ENCODE measurements around the gene SLC43A2. TPM values are rescaled to one million over a fixed set of nuclear protein-coding genes. Genes with fewer than 3 reads are reported as not detected.

The SLC43A2 gene
- total and polyA plus RNA-seq, 2 donors (not counting 1 experiment from before 2014, with no cell fraction given) = 8.4 to 13.7 TPM

DNA sequence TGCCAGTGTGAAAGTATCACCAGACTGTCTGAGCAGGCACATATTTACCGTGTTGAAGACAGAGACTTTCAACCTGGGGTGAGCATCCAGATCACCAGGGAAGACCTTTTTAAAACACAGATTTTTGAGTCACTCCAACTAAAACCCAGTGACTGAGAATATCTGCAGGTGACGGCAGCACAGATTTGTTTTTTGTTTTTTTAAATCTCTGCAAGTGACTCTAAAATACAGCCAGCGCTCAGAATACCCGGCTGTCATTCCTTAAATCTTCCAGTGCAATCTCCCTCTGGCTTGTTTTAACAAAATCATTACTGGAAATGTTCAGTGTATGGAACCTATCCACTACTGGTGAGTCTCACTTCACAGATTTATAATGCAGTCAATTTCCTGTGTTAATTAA, 92.9 kb downstream of the SLC43A2 start:
- H3K9ac ChIP-seq (ENCODE audit: insufficient read depth, low read length) = no peak overlapping the region
- H4K20me1 ChIP-seq (ENCODE audit: control insufficient read depth, extremely low read depth, insufficient read depth, low read length) = no peaks in the 10 kb centered on the region
- no peak for TF ChIP-seq EZH2 (IDR thresholded peaks at IDR 0.05; ENCODE audit: low read length, missing control alignments)
- H3K9me3 ChIP-seq (ENCODE audit: control insufficient read depth, insufficient read depth, low read depth, low read length) = no peaks in the 10 kb centered on the region
- DNase-seq (ENCODE audit: low read depth in 2 of 2) = no peak
- no peak overlapping the region for H3K4me3 ChIP-seq (replicated peaks in 1 of 4; ENCODE audit: control extremely low read depth in 1 of 4, insufficient read depth in 1 of 4, low read depth in 3 of 4, low read length in 4 of 4)
- H3K4me2 ChIP-seq (ENCODE audit: extremely low read depth, insufficient read depth, low read length) = no peak overlapping the region
- H3K79me2 ChIP-seq (ENCODE audit: control insufficient read depth, insufficient read depth, low read length) = no peaks in the 10 kb centered on the region
- no peaks in the 10 kb centered on the region for H3K27me3 ChIP-seq (ENCODE audit: control insufficient read depth, insufficient read depth, low read length)
- no peak overlapping the region for H2AFZ ChIP-seq (ENCODE audit: low read length)
- H3K27ac ChIP-seq (ENCODE audit: insufficient read depth, low read length) = no peak overlapping the region
- H3K36me3 ChIP-seq (ENCODE audit: control insufficient read depth, insufficient read depth, low read length) = peaks cover 16% of the 10 kb centered on the region
- no peaks in the 10 kb centered on the region for H3K4me1 ChIP-seq (ENCODE audit: control insufficient read depth, extremely low read depth, insufficient read depth, low read length)

DNA sequence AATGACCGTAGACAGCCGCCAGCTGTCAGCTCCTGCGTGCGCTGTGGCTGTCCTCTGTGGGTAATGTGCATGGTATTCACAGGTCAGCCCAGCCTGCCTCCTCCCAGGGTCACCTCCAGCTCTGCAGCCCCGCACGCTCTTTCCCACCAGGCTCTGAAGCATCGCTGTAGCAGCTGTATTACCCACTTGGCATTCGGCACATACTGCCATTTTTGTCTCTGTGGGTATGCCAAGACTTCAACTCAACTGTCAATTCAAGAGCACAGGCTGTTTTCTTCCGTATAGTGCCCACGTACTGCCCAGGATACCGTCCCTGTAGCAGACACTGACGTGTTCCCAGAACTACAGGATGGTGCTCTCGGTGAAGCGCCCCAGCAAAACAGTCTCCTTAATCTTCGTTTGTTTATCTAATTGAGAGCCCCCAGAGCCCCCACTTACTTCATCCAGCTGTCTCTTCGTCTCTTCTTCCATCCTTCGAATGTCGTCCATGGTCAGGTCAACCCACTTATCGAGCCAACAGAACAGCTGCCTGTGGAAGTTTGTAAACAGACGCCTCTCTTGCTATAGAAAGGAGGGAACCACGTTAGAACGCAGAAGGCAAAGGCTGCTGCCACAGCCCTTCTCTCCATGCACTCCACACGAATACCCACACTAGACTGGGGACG, 94.8 kb downstream of the SLC43A2 start:
- H3K36me3 ChIP-seq (ENCODE audit: control insufficient read depth, insufficient read depth, low read length) = peaks cover 13% of the 10 kb centered on the region
- H2AFZ ChIP-seq (ENCODE audit: low read length) = no peak overlapping the region
- TF ChIP-seq, protein P1, sequence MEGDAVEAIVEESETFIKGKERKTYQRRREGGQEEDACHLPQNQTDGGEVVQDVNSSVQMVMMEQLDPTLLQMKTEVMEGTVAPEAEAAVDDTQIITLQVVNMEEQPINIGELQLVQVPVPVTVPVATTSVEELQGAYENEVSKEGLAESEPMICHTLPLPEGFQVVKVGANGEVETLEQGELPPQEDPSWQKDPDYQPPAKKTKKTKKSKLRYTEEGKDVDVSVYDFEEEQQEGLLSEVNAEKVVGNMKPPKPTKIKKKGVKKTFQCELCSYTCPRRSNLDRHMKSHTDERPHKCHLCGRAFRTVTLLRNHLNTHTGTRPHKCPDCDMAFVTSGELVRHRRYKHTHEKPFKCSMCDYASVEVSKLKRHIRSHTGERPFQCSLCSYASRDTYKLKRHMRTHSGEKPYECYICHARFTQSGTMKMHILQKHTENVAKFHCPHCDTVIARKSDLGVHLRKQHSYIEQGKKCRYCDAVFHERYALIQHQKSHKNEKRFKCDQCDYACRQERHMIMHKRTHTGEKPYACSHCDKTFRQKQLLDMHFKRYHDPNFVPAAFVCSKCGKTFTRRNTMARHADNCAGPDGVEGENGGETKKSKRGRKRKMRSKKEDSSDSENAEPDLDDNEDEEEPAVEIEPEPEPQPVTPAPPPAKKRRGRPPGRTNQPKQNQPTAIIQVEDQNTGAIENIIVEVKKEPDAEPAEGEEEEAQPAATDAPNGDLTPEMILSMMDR (conservative IDR thresholded peaks at IDR 0.05 in 1 of 2, IDR thresholded peaks at IDR 0.05 in 1 of 2; ENCODE audit: low read depth in 1 of 2, low read length in 2 of 2) = no peak
- no peak for TF ChIP-seq EZH2 (IDR thresholded peaks at IDR 0.05; ENCODE audit: low read length, missing control alignments)
- no peak overlapping the region for H3K4me2 ChIP-seq (ENCODE audit: extremely low read depth, insufficient read depth, low read length)
- no peak overlapping the region for H3K4me3 ChIP-seq (replicated peaks in 1 of 4; ENCODE audit: control extremely low read depth in 1 of 4, insufficient read depth in 1 of 4, low read depth in 3 of 4, low read length in 4 of 4)
- no peak overlapping the region for H3K9ac ChIP-seq (ENCODE audit: insufficient read depth, low read length)
- no peak for DNase-seq (ENCODE audit: low read depth in 2 of 2)
- no peak overlapping the region for H3K27ac ChIP-seq (ENCODE audit: insufficient read depth, low read length)
- no peaks in the 10 kb centered on the region for H3K79me2 ChIP-seq (ENCODE audit: control insufficient read depth, insufficient read depth, low read length)
- no peaks in the 10 kb centered on the region for H3K9me3 ChIP-seq (ENCODE audit: control insufficient read depth, insufficient read depth, low read depth, low read length)
- no peaks in the 10 kb centered on the region for H3K4me1 ChIP-seq (ENCODE audit: control insufficient read depth, extremely low read depth, insufficient read depth, low read length)
- no peaks in the 10 kb centered on the region for H4K20me1 ChIP-seq (ENCODE audit: control insufficient read depth, extremely low read depth, insufficient read depth, low read length)
- H3K27me3 ChIP-seq (ENCODE audit: control insufficient read depth, insufficient read depth, low read length) = no peaks in the 10 kb centered on the region

DNA sequence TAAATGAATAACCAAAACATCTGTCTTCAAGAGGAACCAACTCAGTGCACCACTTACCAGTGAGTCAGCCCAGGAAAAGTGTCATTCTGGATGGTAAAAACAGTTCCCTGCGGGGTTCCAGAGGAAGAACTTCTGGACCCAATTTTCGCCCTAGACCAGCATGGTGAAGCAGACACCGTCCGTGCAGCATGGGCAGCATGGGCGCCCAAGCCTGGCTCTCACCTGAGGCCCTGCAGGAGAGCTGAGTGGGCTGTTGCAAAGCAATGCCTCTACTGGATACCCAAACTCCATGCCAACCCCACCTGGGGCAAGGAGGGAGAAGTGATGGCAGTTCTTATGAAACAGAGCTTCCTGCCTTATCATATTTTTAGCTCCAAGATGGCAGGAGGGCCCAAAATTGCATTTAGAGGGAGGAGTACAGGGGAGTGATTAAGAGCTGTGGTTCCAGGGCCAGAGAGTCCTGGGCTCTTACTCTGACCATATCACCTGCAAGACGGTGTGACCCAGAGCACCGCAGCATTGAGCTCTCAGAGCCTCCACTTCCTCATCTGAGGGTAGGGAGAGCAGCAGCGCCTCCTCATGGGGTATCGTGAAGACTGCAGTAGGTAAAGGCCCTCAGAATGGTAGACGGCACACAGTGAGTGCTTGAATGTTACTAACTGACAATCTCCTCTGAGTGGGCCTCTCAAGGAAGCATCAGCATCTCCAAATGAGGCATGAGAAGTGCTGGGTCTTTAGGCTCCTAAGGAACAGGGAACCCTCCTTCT, 95.6 kb downstream of the SLC43A2 start:
- Histone ChIP-seq H3K4me3 (replicated peaks in 1 of 4; ENCODE audit: control extremely low read depth in 1 of 4, insufficient read depth in 1 of 4, low read depth in 3 of 4, low read length in 4 of 4) (no peak overlapping the region), H3K79me2 (ENCODE audit: control insufficient read depth, insufficient read depth, low read length) (no peaks in the 10 kb centered on the region), H3K9me3 (ENCODE audit: control insufficient read depth, insufficient read depth, low read depth, low read length) (no peaks in the 10 kb centered on the region), H3K4me1 (ENCODE audit: control insufficient read depth, extremely low read depth, insufficient read depth, low read length) (no peaks in the 10 kb centered on the region), H4K20me1 (ENCODE audit: control insufficient read depth, extremely low read depth, insufficient read depth, low read length) (no peaks in the 10 kb centered on the region), H3K9ac (ENCODE audit: insufficient read depth, low read length) (no peak overlapping the region), H3K36me3 (ENCODE audit: control insufficient read depth, insufficient read depth, low read length) (peaks cover 13% of the 10 kb centered on the region), H3K27me3 (ENCODE audit: control insufficient read depth, insufficient read depth, low read length) (no peaks in the 10 kb centered on the region), H3K4me2 (ENCODE audit: extremely low read depth, insufficient read depth, low read length) (no peak overlapping the region), H2AFZ (ENCODE audit: low read length) (no peak overlapping the region), H3K27ac (ENCODE audit: insufficient read depth, low read length) (no peak overlapping the region)
- TF ChIP-seq EZH2 (IDR thresholded peaks at IDR 0.05; ENCODE audit: low read length, missing control alignments) = no peak
- TF ChIP-seq, protein P1 (conservative IDR thresholded peaks at IDR 0.05 in 1 of 2, IDR thresholded peaks at IDR 0.05 in 1 of 2; ENCODE audit: low read depth in 1 of 2, low read length in 2 of 2) = peak; percentile 18 to 29
- DNase-seq (ENCODE audit: low read depth in 2 of 2) = peak in 1 of 2 donors; percentile 20
